Stimulated activated CD4-positive, alpha-beta T cell treated with anti-CD3 and anti-CD28 coated beads, Interleukin-4, amount 100 ng/mL, for 24 hours (primary cell): ENCODE measurements around the gene MAP4.

Source experiments
- DNase-seq: peaks from one replicate; pipeline ENCODE4 v3.0.0-alpha.2; 2020

MAP4 gene

DNA sequence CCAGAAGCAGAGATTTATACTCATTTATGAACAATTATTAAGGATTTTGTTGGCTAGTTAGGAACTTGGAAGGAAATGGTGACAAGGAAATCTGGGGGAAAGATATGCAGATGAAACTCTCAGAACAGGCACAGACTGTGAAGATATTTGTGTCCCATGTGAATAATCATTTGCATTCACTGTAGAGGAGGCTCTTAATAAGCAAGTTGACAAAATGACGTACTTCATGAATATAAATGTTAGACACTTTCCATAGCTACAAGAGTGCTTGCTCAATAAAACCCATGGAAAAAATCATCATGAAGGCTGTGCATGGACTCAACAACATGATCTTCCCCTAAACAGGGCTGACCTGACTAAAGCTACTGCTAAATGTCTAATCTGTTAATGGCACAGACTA is 59.7 kb downstream of the MAP4 start:
- DNase-seq: no peak

GRCh38 chr3:47954567-47954966 is 61.6 kb downstream of the MAP4 start:
- no peak for DNase-seq

- DNase-seq: no peak
Measured at GRCh38 chr3:47950453-47951169, 65.6 kb downstream of the MAP4 start.

GRCh38 chr3:47949979-47950378 is 66.2 kb downstream of the MAP4 start:
- no peak for DNase-seq

- no peak for DNase-seq
Measured at GRCh38 chr3:47940232-47940631, 76.0 kb downstream of the MAP4 start.

- no peak for DNase-seq
Measured at GRCh38 chr3:47932421-47932820, 83.8 kb downstream of the MAP4 start.

GRCh38 chr3:47930979-47931378 is 85.2 kb downstream of the MAP4 start:
- no peak for DNase-seq

DNA sequence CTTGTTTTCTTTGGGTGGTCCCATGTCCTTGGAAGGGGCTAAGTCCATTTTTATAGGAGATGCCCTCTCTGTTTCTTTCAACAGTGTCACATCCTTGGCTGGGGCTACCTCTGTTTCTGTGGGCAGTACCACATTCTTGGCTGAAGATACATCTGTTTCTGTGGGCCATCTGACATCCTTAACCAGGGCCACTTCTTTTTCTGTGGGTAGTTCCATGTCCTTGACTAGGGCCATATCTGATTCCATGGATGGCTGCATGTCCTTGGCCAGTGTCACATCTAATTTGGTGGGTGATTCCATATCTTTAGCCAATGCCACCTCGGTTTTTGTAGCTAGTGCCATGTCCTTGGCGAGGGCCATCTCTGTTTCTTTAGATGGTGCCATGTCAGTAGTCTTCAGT is 99.5 kb downstream of the MAP4 start:
- no peak for DNase-seq

GRCh38 chr3:47916201-47916600 is 100.0 kb downstream of the MAP4 start:
- DNase-seq: no peak

- DNase-seq: no peak
Measured at GRCh38 chr3:47912006-47912504, 104.2 kb downstream of the MAP4 start.

GRCh38 chr3:47910777-47911440 is 105.3 kb downstream of the MAP4 start:
- DNase-seq: no peak

GRCh38 chr3:47910233-47910632 is 106.0 kb downstream of the MAP4 start:
- DNase-seq: no peak

GRCh38 chr3:47909607-47910006 is 106.6 kb downstream of the MAP4 start:
- DNase-seq: no peak

GRCh38 chr3:47908744-47909143 is 107.5 kb downstream of the MAP4 start:
- no peak for DNase-seq

DNA sequence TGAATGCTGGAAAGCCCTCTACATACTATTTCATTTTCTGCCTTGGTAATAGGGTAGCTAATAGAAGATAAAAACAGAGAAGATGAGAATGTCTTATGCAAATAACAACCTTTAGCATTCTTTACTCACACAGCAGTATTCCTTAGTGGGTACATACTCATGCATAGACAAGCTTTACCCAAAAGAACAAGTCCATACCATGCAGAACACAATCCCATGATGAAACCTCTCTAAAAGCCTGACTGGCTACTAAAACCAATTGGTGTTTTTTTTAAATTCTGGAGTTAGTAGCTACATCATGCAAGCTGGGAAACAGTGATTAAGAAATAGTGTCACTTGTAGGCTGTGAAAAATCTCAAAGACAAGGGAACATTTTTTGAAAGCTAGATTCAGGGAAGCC is 108.4 kb downstream of the MAP4 start:
- no peak for DNase-seq

DNA sequence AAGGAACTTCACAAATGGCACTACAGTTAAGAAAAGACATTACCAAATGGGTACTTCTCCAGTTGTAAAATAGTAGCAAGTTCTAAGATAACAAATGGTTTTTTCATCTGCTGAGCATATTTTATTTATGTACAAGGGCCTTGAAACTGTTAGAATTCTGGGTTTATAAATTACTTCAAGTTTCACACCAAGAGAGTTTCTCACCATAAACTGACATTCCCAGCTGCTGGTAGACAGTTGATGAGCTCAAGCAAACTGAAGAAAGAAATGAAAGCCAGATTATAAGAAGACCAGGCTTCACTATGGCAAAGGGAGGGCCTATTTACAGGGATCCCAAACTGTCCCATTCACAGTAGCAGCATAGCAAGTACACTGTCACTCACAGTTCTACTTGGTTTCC is 113.5 kb downstream of the MAP4 start:
- no peak for DNase-seq

DNA sequence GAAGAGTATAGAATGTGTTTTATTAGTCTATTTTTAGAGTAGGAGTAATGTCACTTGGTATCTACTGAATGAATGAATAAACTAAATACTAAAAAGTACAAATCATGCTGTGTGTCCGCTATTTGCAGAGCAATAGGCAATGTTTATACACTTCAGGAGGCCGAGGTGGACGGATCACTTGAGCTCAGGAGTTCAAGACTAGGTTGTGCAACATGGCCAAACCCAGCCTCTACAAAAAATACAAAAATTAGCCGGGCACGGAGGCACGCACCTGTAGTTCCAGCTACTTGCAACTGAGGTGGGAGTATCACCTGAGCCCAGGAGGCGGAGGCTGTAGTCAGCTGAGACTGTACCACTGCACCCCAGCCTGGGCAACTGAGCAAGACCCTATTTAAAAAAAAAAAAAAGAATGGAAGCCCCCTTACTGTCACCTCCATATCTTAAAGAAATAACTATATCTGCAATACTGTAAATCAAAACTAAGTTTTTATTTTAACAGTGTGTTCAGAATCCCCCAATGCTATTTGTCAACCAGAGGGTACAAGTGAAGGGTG is 114.9 kb downstream of the MAP4 start:
- DNase-seq: no peak

DNA sequence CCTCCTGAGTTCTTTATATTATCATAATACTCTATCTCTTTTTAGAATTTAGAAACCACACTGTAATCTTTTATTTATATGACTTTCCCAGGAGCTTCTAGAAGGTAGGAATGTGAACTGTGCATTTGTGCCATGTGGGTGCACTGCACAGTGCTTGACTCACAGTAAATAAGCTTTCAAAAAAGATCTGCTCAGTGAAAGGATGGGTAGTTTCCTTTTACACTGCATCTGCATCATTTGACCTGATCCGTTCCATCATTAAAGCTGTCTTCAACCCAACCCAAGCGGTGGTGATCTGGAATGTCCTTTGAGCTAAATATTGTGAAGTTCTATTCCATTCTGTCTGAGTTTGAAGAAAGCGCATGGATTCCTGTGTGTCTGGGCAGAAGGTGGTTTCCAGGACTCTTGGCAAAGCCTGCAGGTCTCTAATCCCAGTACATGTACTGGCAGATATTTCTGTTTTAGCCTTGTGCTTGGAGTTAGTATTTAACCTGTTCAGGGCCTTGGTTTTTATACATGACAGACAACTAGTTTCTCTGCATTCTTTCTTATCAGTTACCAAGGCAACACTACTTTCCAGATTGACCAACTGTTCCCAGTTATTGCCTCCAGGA is 116.6 kb downstream of the MAP4 start:
- DNase-seq: no peak

GRCh38 chr3:47897954-47898353 is 118.3 kb downstream of the MAP4 start:
- DNase-seq: no peak

DNA sequence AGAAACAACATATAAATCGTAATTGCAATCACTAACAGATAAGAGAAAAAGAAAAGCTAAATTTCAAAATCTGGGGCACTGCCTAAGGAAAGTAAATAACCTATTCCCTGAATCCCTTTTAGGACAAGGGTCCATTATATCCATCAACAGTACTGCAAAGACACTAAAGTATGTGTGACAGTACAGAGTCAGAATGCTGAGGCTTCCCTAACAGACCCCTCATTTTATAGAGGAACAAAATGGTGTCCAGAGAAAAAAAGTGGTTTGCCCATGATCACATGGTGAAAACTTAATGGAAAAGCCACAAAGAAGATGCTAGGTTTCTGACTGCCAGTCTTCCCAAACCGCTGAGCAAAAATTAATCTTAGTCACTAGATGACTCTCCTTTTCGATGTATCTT is 119.5 kb downstream of the MAP4 start:
- no peak for DNase-seq

DNA sequence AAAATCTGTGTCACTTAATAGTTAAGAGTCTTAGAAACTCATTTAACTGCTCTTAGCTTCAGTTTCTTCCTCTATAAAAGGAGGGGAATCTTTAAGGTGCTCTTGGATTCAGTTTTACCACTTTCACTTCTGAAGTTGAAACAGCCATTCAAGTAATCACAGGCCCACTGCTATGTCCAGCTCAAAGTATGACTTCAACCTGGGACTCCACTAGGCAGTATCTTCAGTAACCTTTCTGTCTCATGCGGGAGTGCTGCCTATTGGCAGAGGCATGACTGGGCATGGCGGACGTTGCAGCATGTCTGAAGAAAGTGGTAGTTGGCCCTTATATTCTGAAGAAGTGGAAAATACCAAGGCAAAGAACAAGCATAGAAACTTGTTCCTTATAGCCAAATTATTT is 121.0 kb downstream of the MAP4 start:
- no peak for DNase-seq

- DNase-seq: no peak
Measured at GRCh38 chr3:47892286-47893040, 123.8 kb downstream of the MAP4 start.

- no peak for DNase-seq
Measured at GRCh38 chr3:47891613-47892005, 124.6 kb downstream of the MAP4 start.
